A549 treated with Mapracorat at 1 μM for 4 hours (cell line): ENCODE results near the gene CETN1. TPM values are rescaled to one million over a fixed set of nuclear protein-coding genes. Genes with fewer than 3 reads are reported as not detected.

Experiments
- total RNA-seq: library from RNA; stranded (reverse); fragments of 200-300 nt; extraction: Qiagen RNA extraction; gene quantifications from 5 replicates; pipeline ENCODE4 v1.2.3, GENCODE V29; 2022

CETN1 gene
- not detected in 5 replicates for total RNA-seq

GRCh38 chr18:580154-580553 lies at the start of gene CETN1:
Gene CETN1 (plus strand): TSS chr18:580380. CDS start chr18:580409, 29 bp downstream.

Other genes starting within 250 kb of the CETN1 start
- 0.03 to 0.11 TPM (median 0.06 TPM) in 5 replicates for gene COLEC12, start 79.7 kb upstream of the CETN1 start, total RNA-seq
- not detected in 5 replicates for gene CLUL1, start 16.6 kb downstream of the CETN1 start, total RNA-seq
- gene TYMS, start 77.3 kb downstream of the CETN1 start, total RNA-seq = 169 to 181 TPM (median 172 TPM) in 5 replicates
- 21.1 to 27.6 TPM (median 25.6 TPM) in 5 replicates for gene ENOSF1, start 132.2 kb downstream of the CETN1 start, total RNA-seq
- 17.2 to 24.3 TPM (median 23.5 TPM) in 5 replicates for gene YES1, start 231.9 kb downstream of the CETN1 start, total RNA-seq